Body of pancreas (tissue), 4 donors: Measurements from ENCODE around the gene COL4A4. TPM values are rescaled to one million over a fixed set of nuclear protein-coding genes. Genes with fewer than 3 reads are reported as not detected.

Source experiments
- ATAC-seq: fragments of 150-250 bp; one replicate; pipeline ENCODE4 v1.9.1; 2016
- DNase-seq, 4 donors: peaks; one replicate each; pipeline ENCODE4 v3.0.0-alpha.2; 2019
- H3K27ac ChIP-seq, 4 donors: fragments of 200-600 bp; sonication (generic); 1 replicate in 3 of 4; 2 replicates in 1 of 4; pipeline versions ENCODE4 v1.5.1 to v1.6.1; 2016 to 2019; ENCODE audit warnings: mild to moderate bottlenecking in 1 of 4, mixed read lengths in 1 of 4, moderate library complexity in 1 of 4
- H3K27me3 ChIP-seq, 2 donors: fragments of 200-600 bp; sonication (generic); one replicate each; pipeline ENCODE4 v1.6.0; 2016; ENCODE audit warnings: mild to moderate bottlenecking in 1 of 2
- H3K36me3 ChIP-seq, 2 donors: fragments of 200-600 bp; sonication (generic); replicated peaks in 1 of 2; 2 replicates each; pipeline ENCODE4 v1.5.1; 2016; ENCODE audit warnings: low read depth in 2 of 2; ENCODE audit not compliant: insufficient read depth in 1 of 2
- H3K4me1 ChIP-seq: fragments of 200-600 bp; sonication (generic); one replicate; pipeline ENCODE4 v1.6.0; 2016
- H3K4me3 ChIP-seq, 2 donors: fragments of 200-600 bp; sonication (generic); 1 replicate in 1 of 2; 2 replicates in 1 of 2; pipeline ENCODE4 v1.5.1; 2016 to 2019
- H3K9me3 ChIP-seq, 3 donors: fragments of 200-600 bp; sonication (generic); 1 replicate in 2 of 3; 2 replicates in 1 of 3; pipeline ENCODE4 v1.5.1; 2016
- CTCF ChIP-seq, 7 experiments: fragments of 450-650 bp in 4 of 7; fragments of 200-600 bp in 3 of 7; sonication (generic) in 3 of 7; IDR thresholded peaks; one replicate each; pipeline ENCODE4 v1.5.1; 2016 to 2019; ENCODE audit warnings: antibody characterized with exemption in 7 of 7
- POLR2A ChIP-seq, 3 donors: fragments of 450-650 bp; IDR thresholded peaks; one replicate each; pipeline ENCODE4 v1.6.1; 2016; ENCODE audit warnings: antibody characterized with exemption in 3 of 3, mild to moderate bottlenecking in 2 of 3
- WGBS, 2 donors: methylation state at CpG; one replicate each; pipeline ENCODE4 v1.1.5; 2017; 5-methylcytosine and 5-hydroxymethylcytosine counted together
- intact Hi-C: fragments of 100-400 bp; cut with DNase I; formaldehyde crosslinking; loops from one replicate; pipeline ENCODE4 v1.15.1; 2023
- total RNA-seq, 2 donors: library from RNA; depleted of rRNA; stranded (reverse); fragments of >200 nt; gene quantifications; one replicate each; pipeline ENCODE4 v1.1.0, GENCODE V29; 2016

The COL4A4 gene
- total RNA-seq, 2 donors from 2014 or later = 2.3 to 10.5 TPM

- TF ChIP-seq CTCF (IDR thresholded peaks at IDR 0.05) (no peak), POLR2A (IDR thresholded peaks at IDR 0.05) (no peak)
- DNase-seq = no peak
- 84 to 87% methylated on average over 6 to 8 of the region's 8 CpGs for WGBS, 2 donors
- Histone ChIP-seq H3K27ac (no peak overlapping the region), H3K9me3 (no peaks in the 10 kb centered on the region), H3K27me3 (no peaks in the 10 kb centered on the region), H3K4me3 (no peak overlapping the region), H3K4me1 (no peaks in the 10 kb centered on the region), H3K36me3 (no peaks in the 10 kb centered on the region)
- no peak for ATAC-seq
- intact Hi-C loops = no loop called here
These were observed 150.1 kb downstream of the COL4A4 start for GRCh38 chr2:227013881-227014280.

DNA sequence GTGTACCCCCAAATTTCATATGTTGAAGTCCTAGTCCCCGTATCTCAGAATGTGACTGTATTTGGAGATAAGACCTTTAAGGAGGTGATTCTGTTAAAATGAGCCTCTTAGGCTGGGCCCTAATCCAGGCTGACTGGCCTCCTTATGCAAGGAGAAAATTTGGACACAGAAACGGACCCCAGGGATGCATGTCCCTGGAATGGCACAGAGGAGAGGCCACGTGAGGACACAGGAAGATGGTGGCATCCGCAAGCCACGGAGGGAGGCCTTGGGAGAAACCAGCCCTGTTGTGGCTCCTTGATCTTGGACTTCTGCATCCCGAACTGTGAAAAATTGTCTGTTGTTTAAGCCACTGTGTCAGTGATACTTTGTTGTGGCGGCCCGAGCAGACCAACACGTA lies 150.7 kb downstream of the COL4A4 start:
- ATAC-seq = no peak
- no peak overlapping the region for H3K4me3 ChIP-seq
- no peaks in the 10 kb centered on the region for H3K36me3 ChIP-seq
- DNase-seq = no peak
- no peaks in the 10 kb centered on the region for H3K4me1 ChIP-seq
- no peak for TF ChIP-seq POLR2A (IDR thresholded peaks at IDR 0.05)
- TF ChIP-seq CTCF (IDR thresholded peaks at IDR 0.05) = no peak
- H3K27me3 ChIP-seq = no peaks in the 10 kb centered on the region
- H3K9me3 ChIP-seq = no peaks in the 10 kb centered on the region
- no peak overlapping the region for H3K27ac ChIP-seq
- 85 to 86% methylated on average over 9 of the region's 9 CpGs for WGBS, 2 donors
- intact Hi-C loops = no loop called here

DNA sequence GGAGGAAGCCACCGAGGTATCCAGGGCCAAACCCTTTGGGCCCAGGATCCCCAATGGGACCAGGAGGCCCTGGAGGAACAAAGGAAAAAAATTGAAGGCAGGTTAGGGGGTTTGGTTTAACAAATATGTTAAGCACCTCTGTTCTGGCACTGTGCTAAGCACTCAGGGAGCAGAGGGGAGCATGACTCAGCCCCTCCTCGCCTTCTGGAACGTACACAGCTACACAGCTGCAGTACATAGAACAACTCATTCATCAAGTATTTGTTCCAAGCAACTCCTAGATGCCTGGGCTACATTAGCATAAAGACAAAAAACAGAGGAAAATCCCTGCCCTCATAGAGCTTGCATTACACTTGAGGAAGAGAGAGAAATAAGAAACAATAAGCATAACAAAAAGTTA lies 153.6 kb downstream of the COL4A4 start:
- Histone ChIP-seq H3K27me3 (no peaks in the 10 kb centered on the region), H3K27ac (no peak overlapping the region), H3K9me3 (no peaks in the 10 kb centered on the region), H3K36me3 (no peaks in the 10 kb centered on the region), H3K4me3 (no peak overlapping the region), H3K4me1 (no peaks in the 10 kb centered on the region)
- TF ChIP-seq CTCF (IDR thresholded peaks at IDR 0.05) (no peak), POLR2A (IDR thresholded peaks at IDR 0.05) (no peak)
- ATAC-seq (no peak), DNase-seq (no peak)
- intact Hi-C loops = no loop called here
- WGBS, 2 donors = 69 to 81% methylated on average over 3 of the region's 3 CpGs

DNA sequence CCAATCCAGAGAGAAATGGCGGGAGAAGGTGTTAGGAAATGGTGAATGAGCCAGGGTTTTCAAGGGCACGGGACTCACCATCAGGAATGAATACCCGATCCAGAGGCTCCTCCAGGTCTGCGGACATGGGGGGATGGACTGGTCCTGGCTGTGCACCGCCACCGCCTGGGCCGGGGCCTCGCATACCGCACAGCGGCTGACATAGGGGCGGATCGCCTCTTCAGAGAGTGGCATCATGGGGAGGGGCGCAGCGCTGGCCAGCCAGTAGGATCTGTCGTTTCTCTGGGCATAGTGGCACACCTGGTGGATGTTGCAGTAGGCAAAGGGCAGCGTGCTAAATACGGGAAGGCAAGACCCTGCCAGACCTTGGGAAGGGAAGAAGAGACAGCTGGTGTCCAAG lies 156.1 kb downstream of the COL4A4 start:
- WGBS, 2 donors = 94 to 95% methylated on average over 17 of the region's 17 CpGs
- ATAC-seq = no peak
- H3K27me3 ChIP-seq = no peaks in the 10 kb centered on the region

More for the DNA sequence above, 156.1 kb downstream of the COL4A4 start:
- no peak overlapping the region for H3K27ac ChIP-seq
- intact Hi-C loops = no loop called here
- H3K4me1 ChIP-seq = no peaks in the 10 kb centered on the region
- no peak overlapping the region for H3K4me3 ChIP-seq
- no peaks in the 10 kb centered on the region for H3K9me3 ChIP-seq
- no peak for DNase-seq
- no peaks in the 10 kb centered on the region for H3K36me3 ChIP-seq
- TF ChIP-seq POLR2A (IDR thresholded peaks at IDR 0.05) (no peak), CTCF (IDR thresholded peaks at IDR 0.05) (no peak)
